Left hindlimb (tissue), 1 donor: ENCODE measurements around the gene INPP4A.

ENCODE experiments used
- DNase-seq: peaks from one replicate; pipeline ENCODE4 v3.0.0-alpha.2; 2018

INPP4A gene

GRCh38 chr2:98478088-98478551, 33.5 kb downstream of the INPP4A start:
- DNase-seq, result peak; percentile 61

- DNase-seq, result no peak
These were observed 34.2 kb downstream of the INPP4A start for GRCh38 chr2:98478907-98479306.

- DNase-seq, result no peak
These were observed 34.7 kb downstream of the INPP4A start for GRCh38 chr2:98479371-98479770.

GRCh38 chr2:98479959-98480524, 35.4 kb downstream of the INPP4A start:
- DNase-seq, result peak; percentile 78

- no peak for DNase-seq
These were observed 35.9 kb downstream of the INPP4A start for GRCh38 chr2:98480598-98480997.

- no peak for DNase-seq
These were observed 37.7 kb downstream of the INPP4A start for GRCh38 chr2:98482362-98482761.

- DNase-seq, result no peak
These were observed 38.7 kb downstream of the INPP4A start for GRCh38 chr2:98483257-98483861.

- no peak for DNase-seq
These were observed 39.5 kb downstream of the INPP4A start for GRCh38 chr2:98484121-98484557.

GRCh38 chr2:98484652-98485452, 40.2 kb downstream of the INPP4A start:
- DNase-seq, result no peak

- DNase-seq, result no peak
These were observed 40.7 kb downstream of the INPP4A start for GRCh38 chr2:98485453-98485755.

- peak; percentile 69 for DNase-seq
These were observed 41.8 kb downstream of the INPP4A start for GRCh38 chr2:98486374-98486981.

GRCh38 chr2:98487101-98487805, 42.6 kb downstream of the INPP4A start:
- no peak for DNase-seq

GRCh38 chr2:98487806-98488189, 43.1 kb downstream of the INPP4A start:
- DNase-seq, result no peak

GRCh38 chr2:98488252-98488651, 43.6 kb downstream of the INPP4A start:
- DNase-seq, result no peak

GRCh38 chr2:98489486-98489885, 44.8 kb downstream of the INPP4A start:
- DNase-seq, result no peak

- no peak for DNase-seq
These were observed 45.6 kb downstream of the INPP4A start for GRCh38 chr2:98489971-98490962.

- no peak for DNase-seq
These were observed 47.8 kb downstream of the INPP4A start for GRCh38 chr2:98492441-98492840.

GRCh38 chr2:98494699-98495098, 50.0 kb downstream of the INPP4A start:
- DNase-seq, result no peak

GRCh38 chr2:98496750-98497493, 52.3 kb downstream of the INPP4A start:
- peak; percentile 9 for DNase-seq

- no peak for DNase-seq
These were observed 54.2 kb downstream of the INPP4A start for GRCh38 chr2:98498703-98499440.
